Ascending aorta (tissue), 2 donors: ENCODE results near the gene OTP. TPM values are rescaled to one million over a fixed set of nuclear protein-coding genes. Genes with fewer than 3 reads are reported as not detected.

Experiments
- DNase-seq, 2 donors: peaks; one replicate each; pipeline ENCODE4 v3.0.0-alpha.2; 2019; ENCODE audit warnings: low spot score in 2 of 2
- H3K27ac ChIP-seq, 2 donors: fragments of 200-600 bp; sonication (generic); one replicate each; pipeline ENCODE4 v1.5.1; 2016 to 2017; ENCODE audit warnings: mild to moderate bottlenecking in 1 of 2
- H3K27me3 ChIP-seq: fragments of 200-600 bp; sonication (generic); one replicate; pipeline ENCODE4 v1.5.1; 2017
- H3K36me3 ChIP-seq, 2 donors: fragments of 200-600 bp; sonication (generic); one replicate each; pipeline ENCODE4 v1.5.1; 2016
- H3K4me1 ChIP-seq, 2 donors: fragments of 200-600 bp; sonication (generic); one replicate each; pipeline ENCODE4 v1.5.1; 2016 to 2017; ENCODE audit warnings: mild to moderate bottlenecking in 1 of 2
- H3K4me3 ChIP-seq, 2 donors: fragments of 200-600 bp; sonication (generic); one replicate each; pipeline ENCODE4 v1.5.1; 2016 to 2017; ENCODE audit warnings: mild to moderate bottlenecking in 1 of 2
- H3K9me3 ChIP-seq, 2 donors: fragments of 200-600 bp; sonication (generic); one replicate each; pipeline ENCODE4 v1.5.1; 2016
- intact Hi-C: fragments of 100-400 bp; cut with DNase I; formaldehyde crosslinking; loops from one replicate; pipeline ENCODE4 v1.15.1; 2023
- total RNA-seq: library from RNA; depleted of rRNA; stranded (reverse); fragments of >200 nt; gene quantifications from one replicate; pipeline ENCODE4 v1.1.0, GENCODE V29; 2016
- TF ChIP-seq, protein P1 (sequence below), 3 experiments: fragments of 200-600 bp in 2 of 3; fragments of 450-650 bp in 1 of 3; sonication (generic) in 2 of 3; IDR thresholded peaks; one replicate each; pipeline ENCODE4 v1.5.1; 2016 to 2019; ENCODE audit warnings: antibody characterized with exemption in 3 of 3, mild to moderate bottlenecking in 1 of 3, moderate library complexity in 1 of 3

OTP gene
- total RNA-seq, 1 donor from 2014 or later: not detected

GRCh38 chr5:77662635-77663034 is 24.1 kb upstream of the OTP start:
- Histone ChIP-seq H3K27ac (no peak overlapping the region), H3K9me3 (no peaks in the 10 kb centered on the region), H3K4me1 (no peaks in the 10 kb centered on the region), H3K36me3 (no peaks in the 10 kb centered on the region), H3K27me3 (no peaks in the 10 kb centered on the region), H3K4me3 (no peak overlapping the region)
- TF ChIP-seq, protein P1, sequence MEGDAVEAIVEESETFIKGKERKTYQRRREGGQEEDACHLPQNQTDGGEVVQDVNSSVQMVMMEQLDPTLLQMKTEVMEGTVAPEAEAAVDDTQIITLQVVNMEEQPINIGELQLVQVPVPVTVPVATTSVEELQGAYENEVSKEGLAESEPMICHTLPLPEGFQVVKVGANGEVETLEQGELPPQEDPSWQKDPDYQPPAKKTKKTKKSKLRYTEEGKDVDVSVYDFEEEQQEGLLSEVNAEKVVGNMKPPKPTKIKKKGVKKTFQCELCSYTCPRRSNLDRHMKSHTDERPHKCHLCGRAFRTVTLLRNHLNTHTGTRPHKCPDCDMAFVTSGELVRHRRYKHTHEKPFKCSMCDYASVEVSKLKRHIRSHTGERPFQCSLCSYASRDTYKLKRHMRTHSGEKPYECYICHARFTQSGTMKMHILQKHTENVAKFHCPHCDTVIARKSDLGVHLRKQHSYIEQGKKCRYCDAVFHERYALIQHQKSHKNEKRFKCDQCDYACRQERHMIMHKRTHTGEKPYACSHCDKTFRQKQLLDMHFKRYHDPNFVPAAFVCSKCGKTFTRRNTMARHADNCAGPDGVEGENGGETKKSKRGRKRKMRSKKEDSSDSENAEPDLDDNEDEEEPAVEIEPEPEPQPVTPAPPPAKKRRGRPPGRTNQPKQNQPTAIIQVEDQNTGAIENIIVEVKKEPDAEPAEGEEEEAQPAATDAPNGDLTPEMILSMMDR (IDR thresholded peaks at IDR 0.05): no peak
- intact Hi-C loops: no loop called here
- no peak for DNase-seq

DNA sequence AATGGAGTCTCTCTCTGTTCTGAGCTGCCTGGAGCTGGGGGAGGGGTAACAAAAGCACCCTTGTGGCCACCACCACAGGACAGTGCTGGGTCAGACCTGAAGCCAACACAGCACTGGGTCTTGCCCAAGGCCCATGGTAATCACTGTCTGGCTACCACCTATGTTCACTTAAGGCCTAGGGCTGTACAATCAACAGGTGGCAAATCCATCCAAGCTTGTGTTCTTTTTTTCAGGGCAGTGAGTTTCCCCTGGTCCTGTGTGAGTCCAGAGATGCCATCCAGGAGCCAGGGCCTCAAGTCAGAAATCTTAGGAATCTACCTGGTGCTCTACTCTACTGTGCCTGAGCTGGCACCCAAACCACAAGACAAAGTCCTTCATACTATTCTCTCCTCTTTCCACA is 20.1 kb upstream of the OTP start:
- H3K4me3 ChIP-seq: no peak overlapping the region
- H3K9me3 ChIP-seq: no peaks in the 10 kb centered on the region
- DNase-seq: no peak
- TF ChIP-seq, protein P1 (IDR thresholded peaks at IDR 0.05): no peak
- H3K36me3 ChIP-seq: no peaks in the 10 kb centered on the region
- no peaks in the 10 kb centered on the region for H3K27me3 ChIP-seq
- no peak overlapping the region for H3K27ac ChIP-seq
- no peaks in the 10 kb centered on the region for H3K4me1 ChIP-seq
- intact Hi-C loops: no loop called here

- intact Hi-C loops: no loop called here
- H3K27ac ChIP-seq: no peak overlapping the region
Observed at GRCh38 chr5:77651343-77651742, 12.8 kb upstream of the OTP start.

DNA sequence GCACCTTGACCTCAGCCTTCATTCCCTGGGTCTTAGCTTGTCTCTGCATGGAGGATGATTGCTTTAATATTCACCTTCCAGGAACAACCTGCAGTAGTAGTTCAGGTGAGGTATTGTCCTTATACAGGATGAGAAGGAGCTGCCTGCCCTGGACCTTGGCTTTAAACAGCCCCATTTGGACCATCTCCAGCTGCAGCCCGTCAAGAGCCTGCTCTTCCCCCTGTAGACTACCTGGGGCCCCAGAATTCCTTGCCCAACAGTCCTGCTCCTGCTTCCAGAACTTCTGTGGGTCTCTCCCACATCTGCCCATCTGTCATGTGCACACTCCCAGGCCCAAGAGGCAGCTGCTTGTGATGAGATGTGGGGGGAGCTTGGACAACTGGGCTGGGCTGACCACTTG is 12.2 kb upstream of the OTP start:
- H3K4me1 ChIP-seq: peaks cover 0 to 2% of the 10 kb centered on the region in 2 donors
- TF ChIP-seq, protein P1 (IDR thresholded peaks at IDR 0.05): no peak
- DNase-seq: no peak
- H3K27me3 ChIP-seq: no peaks in the 10 kb centered on the region
- no peak overlapping the region for H3K27ac ChIP-seq
- intact Hi-C loops: no loop called here
- H3K4me3 ChIP-seq: no peak overlapping the region
- no peaks in the 10 kb centered on the region for H3K36me3 ChIP-seq
- H3K9me3 ChIP-seq: no peaks in the 10 kb centered on the region

More at GRCh38 chr5:77651343-77651742, 12.8 kb upstream of the OTP start:
- no peaks in the 10 kb centered on the region for H3K36me3 ChIP-seq
- TF ChIP-seq, protein P1 (IDR thresholded peaks at IDR 0.05): no peak
- H3K4me3 ChIP-seq: no peak overlapping the region
- no peak for DNase-seq
- no peaks in the 10 kb centered on the region for H3K9me3 ChIP-seq
- no peaks in the 10 kb centered on the region for H3K4me1 ChIP-seq
- H3K27me3 ChIP-seq: no peaks in the 10 kb centered on the region

GRCh38 chr5:77649776-77650175 is 11.3 kb upstream of the OTP start:
- TF ChIP-seq, protein P1 (IDR thresholded peaks at IDR 0.05): no peak
- Histone ChIP-seq H3K9me3 (no peaks in the 10 kb centered on the region), H3K4me3 (no peak overlapping the region), H3K27me3 (peaks cover 2% of the 10 kb centered on the region), H3K27ac (no peak overlapping the region), H3K4me1 (peaks cover 0 to 4% of the 10 kb centered on the region in 2 donors), H3K36me3 (no peaks in the 10 kb centered on the region)
- DNase-seq: no peak
- intact Hi-C loops: loop anchor here (5.0 to 10.0 kb wide), 2 partner anchors 128 to 355 kb away; partner anchors contain the start of gene TBCA
